K562 (cell line): Measurements from ENCODE around the gene ADAR. TPM values are rescaled to one million over a fixed set of nuclear protein-coding genes. Genes with fewer than 3 reads are reported as not detected.

Source experiments
- ATAC-seq: fragments of 200-7000 bp; cut with Tn5 transposase; 3 replicates; pipeline ENCODE4 v1.9.1; 2020; ENCODE audit warnings: moderate library complexity
- BruUV-seq: library from RNA; stranded (reverse); fragments of 400-500 nt; replicated peaks from 2 replicates; lab custom pipeline; 2021; lab: Mats Ljungman, UMichigan
- CTCF ChIA-PET: fragments of 300-600 bp; formaldehyde crosslinking; extraction: SDS; loops from one replicate; lab custom pipeline; 2021; ENCODE audit warnings: low intra/inter-chr PET ratio; lab: Yijun Ruan, JAX
- POLR2A ChIA-PET: fragments of 300-600, 350-650 bp; sonication (Branson Sonifier 250); formaldehyde crosslinking; extraction: SDS; loops from one replicate; lab custom pipeline; 2021; ENCODE audit warnings: antibody characterized with exemption, inconsistent platforms; lab: Yijun Ruan, JAX
- DNase-seq, 4 experiments: peaks; one replicate each; pipeline versions ENCODE4 v3.0.0 to v3.0.0-alpha.2; 2011 to 2018; ENCODE audit warnings: low spot score in 3 of 4, mixed read lengths in 3 of 4; ENCODE audit errors: extremely low read depth in 1 of 4
- FAIRE-seq: peaks from 2 replicates; lab custom pipeline; 2011; peaks lifted over from hg19 to GRCh38; lab: Jason Lieb, UNC
- H2AFZ ChIP-seq: 2 replicates; pipeline ENCODE4 v1.6.0; 2011; ENCODE audit warnings: low read depth, low read length, control low read depth, inconsistent platforms
- H3K27ac ChIP-seq: fragments of 200-600 bp; 3 replicates; pipeline ENCODE4 v1.8.0; 2011; ENCODE audit warnings: low read depth, mild to moderate bottlenecking, control low read depth, inconsistent platforms, low read length, moderate library complexity, mixed read lengths; ENCODE audit errors: extremely low read depth
- H3K27me3 ChIP-seq, 2 experiments: fragments of 300-600 bp in 1 of 2; 2 replicates in 1 of 2; 3 replicates in 1 of 2; pipeline versions ENCODE4 v1.6.0 to v1.8.0; 2011; ENCODE audit warnings: inconsistent platforms in 2 of 2, low read length in 2 of 2, mild to moderate bottlenecking in 1 of 2, mixed read lengths in 1 of 2, moderate library complexity in 1 of 2; ENCODE audit not compliant: control insufficient read depth in 2 of 2, insufficient read depth in 2 of 2
- H3K36me3 ChIP-seq: fragments of 300-600 bp; 3 replicates; pipeline ENCODE4 v1.8.0; 2011; ENCODE audit warnings: mild to moderate bottlenecking, low read length, inconsistent platforms; ENCODE audit not compliant: control insufficient read depth, insufficient read depth
- H3K4me1 ChIP-seq, 2 experiments: fragments of 200-600 bp in 1 of 2; replicated peaks in 1 of 2; 2 replicates in 1 of 2; 3 replicates in 1 of 2; pipeline versions ENCODE4 v1.5.1 to v1.8.0; 2011; ENCODE audit warnings: inconsistent platforms in 2 of 2, low read length in 2 of 2, mild to moderate bottlenecking in 1 of 2, mixed read lengths in 1 of 2, moderate library complexity in 1 of 2; ENCODE audit not compliant: control insufficient read depth in 2 of 2, insufficient read depth in 2 of 2
- H3K4me2 ChIP-seq: 2 replicates; pipeline ENCODE4 v1.6.1; 2011; ENCODE audit warnings: low read length, control low read depth, inconsistent platforms, mixed read lengths; ENCODE audit not compliant: insufficient read depth
- H3K4me3 ChIP-seq: fragments of 200-600 bp; sonication (generic), shearing (Covaris generic); 2 replicates; pipeline ENCODE4 v1.5.1; 2016; ENCODE audit warnings: control low read depth, inconsistent platforms
- H3K79me2 ChIP-seq: fragments of 200-600 bp; 3 replicates; pipeline ENCODE4 v1.8.0; 2011; ENCODE audit warnings: low read length, inconsistent platforms; ENCODE audit not compliant: control insufficient read depth, insufficient read depth
- H3K9ac ChIP-seq, 2 experiments: 2 replicates each; pipeline versions ENCODE4 v1.6.0 to v1.6.1; 2011; ENCODE audit warnings: low read depth in 2 of 2, low read length in 2 of 2, control low read depth in 1 of 2, inconsistent platforms in 1 of 2, mild to moderate bottlenecking in 1 of 2, mixed read lengths in 1 of 2; ENCODE audit not compliant: insufficient read depth in 1 of 2
- H3K9me1 ChIP-seq: one replicate; pipeline ENCODE4 v1.6.0; 2011; ENCODE audit warnings: inconsistent platforms, mild to moderate bottlenecking, low read length, moderate library complexity; ENCODE audit not compliant: control insufficient read depth, insufficient read depth
- H3K9me3 ChIP-seq: replicated peaks from 2 replicates; pipeline ENCODE4 v1.5.1; 2011; ENCODE audit warnings: low read depth, low read length, inconsistent platforms; ENCODE audit not compliant: control insufficient read depth, insufficient read depth
- H4K20me1 ChIP-seq: replicated peaks from 2 replicates; pipeline ENCODE4 v1.6.1; 2011; ENCODE audit warnings: low read length, inconsistent platforms, mixed read lengths; ENCODE audit not compliant: control insufficient read depth, insufficient read depth
- CBX5 ChIP-seq: IDR thresholded peaks from 2 replicates; pipeline ENCODE4 v1.6.1; 2014; ENCODE audit warnings: low read depth, borderline replicate concordance
- FOXJ2 ChIP-seq: fragments of 200-800 bp; sonication (Bioruptor generic); IDR thresholded peaks from 2 replicates; pipeline ENCODE4 v1.6.1; 2016; ENCODE audit warnings: missing genetic modification characterization, missing compliant biosample characterization
- MEF2D ChIP-seq: conservative IDR thresholded peaks from 2 replicates; pipeline ENCODE4 v1.6.1; 2016; ENCODE audit warnings: low read depth, missing genetic modification characterization, missing compliant biosample characterization
- MNT ChIP-seq, 2 experiments: fragments of 450-650 bp; conservative IDR thresholded peaks; 2 replicates each; pipeline ENCODE4 v1.6.1; 2017; ENCODE audit warnings: mild to moderate bottlenecking in 2 of 2, moderate library complexity in 2 of 2
- NFRKB ChIP-seq: fragments of 450-650 bp; IDR thresholded peaks from 2 replicates; pipeline ENCODE4 v1.6.1; 2016; ENCODE audit warnings: low read depth
- NR3C1 ChIP-seq: sonication (generic); formaldehyde crosslinking; IDR thresholded peaks from 2 replicates; pipeline ENCODE4 v1.8.1; 2022; ENCODE audit warnings: missing genetic modification reagents
- POLR3A ChIP-seq: IDR thresholded peaks from 2 replicates; pipeline ENCODE4 v1.6.1; 2011; ENCODE audit warnings: borderline replicate concordance, mild to moderate bottlenecking, moderate library complexity; ENCODE audit not compliant: insufficient read length, insufficient read depth; ENCODE audit errors: extremely low read depth
- SMAD3 ChIP-seq: fragments of 450-650 bp; formaldehyde crosslinking; conservative IDR thresholded peaks from 2 replicates; pipeline ENCODE4 v1.4.0; 2020; ENCODE audit warnings: mild to moderate bottlenecking
- SMARCA4 ChIP-seq: fragments of 450-650 bp; IDR thresholded peaks from 2 replicates; pipeline ENCODE4 v1.6.1; 2016
- TAL1 ChIP-seq: fragments of 450-650 bp; IDR thresholded peaks from 2 replicates; pipeline ENCODE4 v1.6.1; 2016; ENCODE audit warnings: mild to moderate bottlenecking
- TEAD2 ChIP-seq: fragments of 450-650 bp; IDR thresholded peaks from 2 replicates; pipeline ENCODE4 v1.6.1; 2016; ENCODE audit warnings: missing genetic modification characterization, control low read depth, missing compliant biosample characterization
- THAP12 ChIP-seq: fragments of 250-450 bp; sonication (Bioruptor Pico); IDR thresholded peaks from 2 replicates; pipeline ENCODE4 v1.9.0; 2021; ENCODE audit warnings: mild to moderate bottlenecking, inconsistent platforms
- THRB ChIP-seq: fragments of 450-650 bp; formaldehyde crosslinking; conservative IDR thresholded peaks from 2 replicates; pipeline ENCODE4 v1.4.0; 2022; ENCODE audit warnings: mild to moderate bottlenecking, missing genetic modification characterization
- TRIM28 ChIP-seq: fragments of 450-650 bp; IDR thresholded peaks from 2 replicates; pipeline ENCODE4 v1.6.1; 2017
- ZNF589 ChIP-seq: fragments of 200-800 bp; sonication (Bioruptor generic); IDR thresholded peaks from 2 replicates; pipeline ENCODE4 v1.6.1; 2016; ENCODE audit warnings: low read depth, missing genetic modification characterization, missing compliant biosample characterization
- WGBS: fragments of 100-300 bp; shearing (Covaris generic); methylation state at CpG from one replicate; pipeline ENCODE4 v1.1.6; 2016; ENCODE audit warnings: low coverage, mixed read lengths; ENCODE audit not compliant: insufficient coverage; ENCODE audit errors: missing lambda C conversion rate; 5-methylcytosine and 5-hydroxymethylcytosine counted together
- in situ Hi-C: fragments of 300-500 bp; cut with MboI; formaldehyde crosslinking; loops from 4 replicates; pipeline ENCODE4 v1.15.0; 2018; ENCODE audit warnings: inconsistent platforms, mixed read lengths
- intact Hi-C: fragments of 100-400 bp; cut with micrococcal nuclease; formaldehyde crosslinking; loops from 2 replicates; pipeline ENCODE4 v1.14.2; 2022
- polyA plus RNA-seq, 8 experiments: library from polyadenylated mRNA; depleted of rRNA in 4 of 8; stranded (reverse) in 5 of 8; unstranded in 3 of 8; fragments of >200 nt; fragmentation: Nextera tagmentation in 2 of 8; fragmentation: Illumina TruSeq in 1 of 8; extraction: Ambion mirVana in 2 of 8; extraction: Trizol in 1 of 8; gene quantifications; 2 replicates each; pipeline versions ENCODE4 v1.2.1 to v1.2.3, GENCODE V29; 2011 to 2014; ENCODE audit warnings: inconsistent platforms in 1 of 8, missing spikeins in 1 of 8
- total RNA-seq, 7 experiments: library from RNA; depleted of rRNA in 6 of 7; stranded (reverse); fragments of >200 nt in 6 of 7; fragmentation: Illumina TruSeq in 2 of 7; extraction: Trizol in 2 of 7; gene quantifications; 2 replicates each; pipeline versions ENCODE4 v1.2.1 to v1.2.3, GENCODE V29; 2011 to 2021; ENCODE audit warnings: low replicate concordance in 1 of 7

ADAR gene
- total and polyA plus RNA-seq, 9 of the 15 experiments (the other 6 are each of a cell fraction or from before 2014, with no cell fraction given) = 30.1 to 123 (median 60.2) TPM

- no peak for TF ChIP-seq THAP12 (CRISPR knock-in tag)
- TF ChIP-seq TAL1 = peak; percentile 94
- peak in 1 of 2 experiments; percentile 45; a peak in 1 of 4 replicates for TF ChIP-seq MNT (conservative IDR thresholded peaks at IDR 0.05)
- peak; percentile 93; the same call in 1 of the 2 replicates for TF ChIP-seq SMARCA4
- TF ChIP-seq NR3C1 (CRISPR knock-in tag) = no peak
- TF ChIP-seq FOXJ2 (tag) = peak; percentile 96
Measured at GRCh38 chr1:154629061-154629674, 21.2 kb upstream of the ADAR start (continued).

GRCh38 chr1:154628121-154628405 is 20.1 kb upstream of the ADAR start:
- TSS peak; percentile 90 for BruUV-seq
- H3K27me3 ChIP-seq = no peaks in the 10 kb centered on the region
- H3K79me2 ChIP-seq = peaks cover 45% of the 10 kb centered on the region
- WGBS = 42% methylated on average over 5 of the region's 5 CpGs
- in situ Hi-C loops = no loop called here
- H4K20me1 ChIP-seq = no peaks in the 10 kb centered on the region
- peaks cover 17% of the 10 kb centered on the region in 2 experiments for H3K4me1 ChIP-seq
- H3K4me3 ChIP-seq = peak overlapping the region; percentile 93
- H3K36me3 ChIP-seq = peaks cover 13% of the 10 kb centered on the region; the same call in 2 of the 3 replicates
- DNase-seq (no peak), FAIRE-seq (no peak), ATAC-seq (no peak)
- H3K9me3 ChIP-seq = peaks cover 17% of the 10 kb centered on the region; the same call in 1 of the 2 replicates
- peak overlapping the region; percentile 100 for H2AFZ ChIP-seq
- CTCF ChIA-PET = no interaction called here
- POLR2A ChIA-PET = interaction anchor here (1.7 kb wide), 1 partner anchor 17 kb away, joined by 6 read pairs; no protein-coding TSS in a partner anchor
- H3K9ac ChIP-seq = peak overlapping the region in 1 of 2 experiments; percentile 89; a peak in 2 of 4 replicates
- no peaks in the 10 kb centered on the region for H3K9me1 ChIP-seq
- intact Hi-C loops = no loop called here
- peak overlapping the region; percentile 89 for H3K4me2 ChIP-seq
- H3K27ac ChIP-seq = peak overlapping the region; percentile 92
- 0 out of 2 replicates have a peak, but pooled peaks have one; percentile 29 for TF ChIP-seq THRB
- TF ChIP-seq NFRKB = peak; percentile 76; the same call in 1 of the 2 replicates
- TF ChIP-seq POLR3A = no peak
- TF ChIP-seq CBX5 = 0 out of 2 replicates have a peak, but pooled peaks have one; percentile 6
- TF ChIP-seq TEAD2 (tag) = no peak
- 0 out of 2 replicates have a peak, but pooled peaks have one; percentile 12 for TF ChIP-seq ZNF589 (CRISPR knock-in tag)
- TF ChIP-seq SMAD3 (CRISPR knock-in tag) = no peak
- peak; percentile 34; the same call in 1 of the 2 replicates for TF ChIP-seq TRIM28
- 0 out of 2 replicates have a peak, but pooled peaks have one; percentile 37 for TF ChIP-seq MEF2D (tag)
